HG03039 (cell line): ENCODE measurements around the gene MMP24.
"Not testable (repeated sequence)": the region's sequence is repeated elsewhere in the genome, so short reads cannot be mapped to it uniquely, and the experiment has no call there.

Source experiments
- ATAC-seq: cut with Tn5 transposase; IDR thresholded peaks from one replicate; pipeline ENCODE4 v1.9.1; 2021; ENCODE audit warnings: mild to moderate bottlenecking, moderate library complexity; ENCODE audit not compliant: unreplicated experiment

Gene MMP24

DNA sequence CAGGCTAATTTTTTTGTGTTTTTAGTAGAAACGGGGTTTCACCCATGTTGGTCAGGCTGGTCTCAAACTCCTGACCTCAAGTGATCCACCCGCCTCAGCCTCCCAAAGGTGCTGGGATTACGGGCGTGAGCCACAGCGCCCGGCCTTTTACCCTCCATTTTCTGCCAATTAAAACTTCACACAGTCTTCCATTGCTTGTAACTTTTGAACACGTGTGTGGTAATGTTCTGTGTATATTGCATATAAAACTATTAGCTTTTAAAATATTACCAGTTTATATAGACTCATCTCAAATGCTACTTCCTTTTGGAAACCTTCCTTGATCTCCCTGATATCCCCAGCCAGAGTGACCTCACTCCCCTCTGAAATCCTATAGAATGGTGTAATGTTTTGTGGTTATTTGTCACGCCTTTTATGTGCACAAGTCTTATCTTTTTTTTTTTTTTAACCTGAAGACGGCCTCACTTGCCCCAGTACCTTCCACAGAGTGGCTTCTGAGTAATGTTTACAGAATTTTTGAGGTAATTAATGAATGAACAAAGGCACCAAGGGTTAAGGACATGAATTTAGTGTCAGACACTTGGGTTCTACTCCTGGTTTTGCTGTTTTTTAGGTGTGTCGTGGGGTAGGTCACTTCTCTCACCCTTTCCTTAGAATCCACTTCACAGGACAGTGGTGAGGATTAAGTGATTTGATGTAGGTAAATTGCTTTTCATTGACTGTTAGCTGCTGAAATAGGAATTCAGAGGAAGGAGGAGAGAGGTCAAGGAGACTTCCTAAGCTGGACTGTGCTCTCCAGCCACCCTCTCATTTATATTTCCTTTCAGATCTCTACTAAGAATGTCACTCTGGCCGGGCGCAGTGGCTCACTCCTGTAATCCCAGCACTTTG, 11.2 kb upstream of the MMP24 start:
- ATAC-seq: no peak

DNA sequence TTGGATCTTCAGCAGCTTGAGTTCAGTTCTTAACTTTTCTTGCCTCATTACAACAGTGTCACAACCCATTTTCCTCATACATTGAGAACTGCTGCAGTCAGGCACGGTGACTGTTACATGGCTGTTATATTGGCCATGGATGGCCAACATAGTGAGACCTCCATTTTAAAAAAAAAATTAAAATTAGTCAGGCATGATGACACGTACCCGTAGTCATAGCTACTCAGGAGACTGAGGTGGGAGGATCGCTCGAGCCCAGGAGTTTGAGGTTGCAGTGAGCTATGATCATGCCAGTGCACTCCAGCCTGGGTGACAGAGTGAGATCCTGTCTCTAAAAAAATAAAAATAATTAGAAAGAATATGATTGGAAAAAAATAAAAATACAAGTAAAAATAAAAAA, 9.9 kb upstream of the MMP24 start:
- ATAC-seq: no peak

DNA sequence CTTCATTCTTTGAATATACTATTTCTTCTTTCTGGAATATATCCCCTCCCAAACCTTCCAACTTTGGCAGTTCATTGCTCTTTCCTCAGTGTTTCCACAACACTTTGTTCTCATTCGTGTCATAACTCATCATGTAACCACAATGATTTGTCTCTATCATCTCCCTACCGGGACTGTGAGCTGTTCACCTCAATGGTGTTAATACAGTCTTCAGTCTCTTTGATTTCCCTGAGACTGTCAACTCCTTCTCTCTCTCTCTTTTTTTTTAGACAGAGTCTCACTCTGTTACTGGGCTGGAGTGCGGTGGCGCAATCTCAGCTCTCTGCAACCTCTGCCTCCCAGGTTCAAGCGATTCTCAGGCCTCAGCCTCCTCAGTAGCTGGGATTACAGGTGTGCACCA, 2.5 kb upstream of the MMP24 start:
- no peak for ATAC-seq

DNA sequence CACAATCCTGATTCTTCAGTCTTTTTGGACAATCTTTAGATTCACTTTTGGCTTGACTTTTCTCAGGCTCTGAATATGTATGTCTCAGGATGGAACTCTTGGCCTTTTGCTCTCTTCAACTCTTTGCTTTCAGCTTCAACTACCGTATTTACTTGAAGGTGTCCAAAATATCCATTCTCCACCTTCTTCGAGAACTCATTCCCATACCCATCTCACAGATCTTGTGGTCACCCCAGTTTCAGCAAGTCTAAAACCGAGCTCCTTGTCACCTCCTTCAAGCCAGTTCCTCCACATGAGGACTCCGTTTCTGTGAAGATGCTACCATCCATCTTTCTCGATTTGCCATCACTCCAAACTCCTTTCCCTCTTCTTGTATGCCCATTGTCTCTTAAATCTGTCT, 2.0 kb upstream of the MMP24 start:
- ATAC-seq: no peak

DNA sequence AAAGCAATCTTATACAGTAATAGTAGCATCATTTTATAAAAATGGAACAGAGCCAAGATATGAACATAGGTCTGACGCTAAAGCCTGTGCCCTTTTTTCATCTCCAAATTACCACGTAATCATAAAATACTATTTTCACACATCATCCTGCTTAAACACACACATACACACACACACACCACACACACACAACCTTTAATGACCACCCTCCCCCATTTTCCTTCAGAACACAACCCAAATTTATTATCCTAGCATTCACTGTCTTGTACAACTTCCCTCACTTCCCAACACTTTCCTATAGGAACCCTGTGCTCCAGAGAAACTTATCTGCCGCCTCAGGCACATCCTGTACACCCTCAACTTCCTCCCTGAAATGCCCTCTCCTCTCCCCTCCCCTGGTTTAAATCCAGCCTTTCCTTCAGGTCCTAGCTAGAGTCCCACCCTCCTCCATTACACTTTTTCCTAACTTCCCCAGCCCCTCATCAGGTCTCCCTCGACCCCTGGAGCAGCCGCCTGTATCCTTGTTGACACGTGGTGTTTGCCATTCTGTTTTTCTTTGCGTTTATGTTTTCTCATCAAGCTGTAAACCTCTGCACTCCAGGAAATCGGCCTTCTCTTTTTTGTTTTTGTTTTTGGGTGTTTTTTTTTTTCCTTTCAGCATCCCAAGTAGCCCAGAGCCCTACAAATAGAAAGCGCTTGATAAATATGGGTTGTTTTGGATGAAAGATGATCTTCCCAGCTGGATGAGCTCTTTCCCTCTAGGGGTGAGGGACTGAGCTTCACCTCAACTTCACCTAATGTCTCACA, 968 bp upstream of the MMP24 start:
- ATAC-seq: no peak

DNA sequence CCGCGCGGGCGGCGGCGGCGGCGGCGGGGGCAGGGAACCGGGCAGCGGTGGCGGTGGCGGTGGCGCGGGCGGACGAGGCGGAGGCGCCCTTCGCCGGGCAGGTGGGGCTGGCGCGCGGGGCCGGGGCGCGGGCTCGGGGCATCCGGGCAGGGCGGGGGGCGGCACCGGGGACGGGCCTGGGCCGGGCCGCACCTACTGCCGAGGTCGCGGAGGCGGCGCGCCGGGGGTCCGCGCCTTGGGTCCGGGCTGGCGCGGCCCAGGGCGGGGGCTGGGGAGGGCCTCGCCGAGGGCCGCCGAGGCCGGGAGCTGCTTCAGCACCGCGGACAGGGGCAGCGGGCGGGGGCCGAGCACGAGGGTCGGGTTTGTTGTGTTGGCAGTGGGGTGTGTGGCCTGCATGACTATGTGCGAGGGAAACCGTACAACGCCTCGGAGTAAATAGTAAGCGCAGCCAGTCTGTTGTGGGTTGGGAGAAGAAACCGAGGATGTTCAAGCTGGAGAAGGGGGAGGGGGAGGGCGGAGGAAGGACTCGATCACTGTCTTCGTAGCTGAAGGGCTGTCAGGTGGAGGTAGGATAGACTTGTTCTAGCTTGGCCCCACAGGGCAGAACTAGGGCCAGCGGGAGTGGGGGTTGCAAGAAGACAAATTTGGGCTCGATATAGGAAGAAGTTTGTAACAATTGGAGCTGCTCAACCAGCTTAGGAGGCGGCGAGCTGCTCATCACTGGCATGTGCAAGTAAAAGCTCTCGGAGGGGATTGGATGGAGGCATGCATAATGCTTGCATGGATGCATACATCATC, 593 bp downstream of the MMP24 start:
- no peak for ATAC-seq

DNA sequence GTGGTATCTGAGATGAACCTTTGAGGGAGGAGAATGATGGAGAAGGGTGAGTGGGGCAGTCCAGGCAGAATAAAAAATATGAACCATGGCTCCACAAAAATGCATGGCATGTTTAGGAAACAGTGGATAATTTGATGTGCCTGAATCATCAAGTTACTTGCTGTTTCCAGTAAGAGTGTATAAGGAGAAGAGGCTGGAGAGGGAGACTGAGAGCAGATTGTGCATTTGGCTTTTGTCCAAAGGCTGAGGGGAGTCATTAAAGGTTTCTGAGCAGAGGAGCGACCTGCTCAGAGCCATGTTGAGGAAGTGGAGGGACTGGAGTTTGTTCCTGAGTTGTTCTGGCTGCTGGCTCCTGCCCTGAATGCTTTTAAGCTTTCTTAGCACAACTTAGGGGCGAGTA, 6.1 kb downstream of the MMP24 start:
- ATAC-seq: no peak

DNA sequence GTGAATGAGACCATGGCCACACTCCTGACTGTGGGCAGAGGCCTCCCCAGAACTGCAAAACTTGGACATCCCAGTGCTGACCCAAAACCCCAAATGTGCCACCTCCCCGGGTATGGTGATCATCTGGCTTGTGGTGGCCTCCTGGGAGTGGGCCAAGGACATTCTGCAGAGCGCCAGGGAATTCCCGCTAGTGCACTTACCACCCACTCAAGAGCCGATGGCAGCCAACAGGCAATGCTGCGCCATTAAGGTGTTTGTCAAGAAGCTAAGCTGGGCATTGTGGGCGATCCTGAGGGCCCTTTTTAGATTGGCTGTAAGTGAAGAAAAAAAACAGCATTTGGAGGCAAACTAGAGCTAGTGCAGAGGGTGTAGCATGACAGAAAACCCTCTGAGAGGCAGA, 9.4 kb downstream of the MMP24 start:
- ATAC-seq: no peak

DNA sequence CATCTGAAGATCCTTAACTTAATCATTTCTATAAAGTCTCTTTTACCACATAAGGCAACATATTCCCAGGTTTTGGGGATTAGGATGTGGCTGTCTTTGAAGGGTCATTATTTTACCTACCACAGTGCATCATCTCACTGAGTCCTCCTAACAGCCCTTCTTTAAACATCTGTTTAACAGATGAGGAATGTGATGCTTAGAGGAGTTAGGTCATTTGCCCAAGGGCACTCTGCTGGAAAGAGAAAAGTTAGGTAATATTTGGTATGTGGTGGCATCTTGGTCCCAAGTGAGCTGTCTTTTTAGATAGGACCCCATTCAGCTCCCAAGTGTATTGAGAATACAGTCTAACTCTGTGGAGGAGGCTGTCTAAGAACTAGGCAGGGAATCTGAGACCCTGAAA, 11.0 kb downstream of the MMP24 start:
- no peak for ATAC-seq

DNA sequence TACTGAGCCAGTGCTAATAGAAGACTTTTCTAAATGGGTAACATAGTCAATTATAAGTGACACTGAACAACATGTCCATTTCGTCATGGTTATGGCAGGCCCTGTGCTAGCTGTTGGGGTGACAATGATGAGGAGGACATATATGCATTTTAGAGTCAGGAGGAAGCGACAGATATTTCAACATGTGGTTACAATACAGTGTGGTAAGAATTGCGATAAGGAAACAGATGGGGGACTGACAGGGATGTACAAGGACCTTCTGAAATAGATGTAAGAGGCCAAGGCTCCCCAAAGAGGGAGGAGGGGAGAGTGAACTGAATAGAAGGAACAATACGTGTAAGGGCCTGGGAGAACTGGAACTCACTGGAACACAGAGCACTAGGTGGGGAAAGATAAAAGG, 11.7 kb downstream of the MMP24 start:
- ATAC-seq: no peak

DNA sequence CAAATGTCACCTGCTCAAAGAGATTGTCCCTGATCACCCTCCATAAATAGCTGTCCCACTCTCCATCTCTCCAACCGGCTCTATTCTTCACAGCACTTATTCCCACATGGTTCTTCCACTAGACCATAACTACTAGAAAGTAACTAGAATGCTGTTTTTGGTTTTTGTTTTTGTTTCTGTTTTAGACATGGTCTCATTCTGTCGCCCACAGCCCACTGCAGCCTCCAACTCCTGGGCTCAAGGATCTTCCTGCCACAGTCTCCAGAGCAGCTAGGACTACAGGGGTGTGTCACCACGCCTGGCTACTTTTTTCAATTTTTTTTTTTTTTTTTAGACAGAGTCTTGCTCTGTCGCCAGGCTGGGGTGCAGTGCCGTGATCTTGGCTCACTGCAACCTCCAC, 12.2 kb downstream of the MMP24 start:
- no peak for ATAC-seq

DNA sequence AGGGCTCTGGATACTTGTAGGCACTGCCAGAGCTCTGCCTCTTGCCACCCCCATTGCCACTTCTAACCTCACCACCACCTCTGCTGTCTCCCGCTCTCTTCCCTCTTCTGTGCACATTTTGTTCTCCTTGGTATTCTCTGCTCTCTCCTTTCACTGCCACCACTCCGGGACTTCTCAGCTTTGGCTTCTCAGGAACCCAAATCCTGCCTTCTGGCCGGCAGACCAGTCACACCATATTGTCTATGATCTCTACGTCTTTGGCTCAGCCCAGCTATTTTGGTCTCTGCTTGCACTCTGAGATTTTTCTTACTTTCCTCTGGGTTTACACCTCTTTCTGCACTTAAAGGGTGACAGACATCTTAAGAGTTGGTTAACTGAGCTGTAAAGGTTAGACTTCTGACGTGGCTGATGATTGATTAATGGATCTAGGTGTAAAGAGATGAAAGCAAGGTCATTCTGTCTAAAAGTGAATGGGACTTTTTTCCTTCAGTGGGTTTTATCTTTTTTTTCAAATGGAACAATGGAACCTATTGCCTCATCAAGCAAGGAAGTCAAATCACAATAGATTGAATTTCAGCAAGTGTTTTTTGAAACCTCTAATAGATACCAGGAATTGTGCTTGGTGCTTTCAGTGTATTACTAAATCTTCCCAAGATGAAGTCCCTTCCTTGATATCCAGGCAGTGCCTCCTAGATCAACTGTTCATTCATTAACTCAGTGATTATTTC, 13.8 kb downstream of the MMP24 start:
- ATAC-seq: no peak

DNA sequence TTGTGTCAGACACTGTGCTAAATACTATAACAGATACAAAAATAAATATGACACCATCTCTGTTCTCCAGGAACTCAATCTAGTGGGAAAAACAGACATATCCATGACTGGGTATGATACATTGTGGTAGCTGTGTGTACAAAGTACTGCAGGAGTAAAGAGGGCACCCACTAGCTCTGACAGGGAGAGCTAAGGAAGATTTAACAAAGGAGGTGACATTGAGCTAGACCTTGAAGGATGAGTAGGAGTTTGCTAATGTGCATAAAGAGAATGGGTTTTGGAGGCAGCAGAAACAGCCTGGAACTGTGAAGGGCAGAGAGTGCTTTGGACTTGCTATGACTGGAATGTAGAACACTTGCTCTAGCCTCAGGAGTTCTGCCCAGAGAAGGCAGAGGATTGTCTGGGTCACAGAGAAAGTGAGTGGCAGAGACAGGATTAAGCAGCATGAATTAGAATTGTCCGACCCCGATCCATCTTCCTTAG, 14.4 kb downstream of the MMP24 start:
- ATAC-seq: no peak

DNA sequence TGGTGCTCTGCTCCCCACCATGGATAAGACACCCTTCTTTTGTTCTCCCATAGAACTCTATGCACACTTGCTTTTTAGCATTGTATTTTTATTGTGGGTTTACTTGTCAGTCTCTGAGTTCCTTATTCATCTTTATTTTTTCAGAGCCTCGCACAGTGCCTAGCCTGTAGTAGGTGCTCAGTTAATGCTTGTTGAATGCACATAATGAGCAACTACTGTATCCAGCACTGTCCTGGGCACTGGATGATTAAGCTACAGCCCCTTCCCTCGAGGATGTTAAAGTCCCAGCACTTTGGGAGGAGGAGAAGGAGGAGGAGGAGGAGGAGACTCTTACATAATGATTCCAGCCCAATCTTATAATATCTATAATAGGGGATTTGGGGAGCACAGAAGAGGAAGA, 16.8 kb downstream of the MMP24 start:
- no peak for ATAC-seq

DNA sequence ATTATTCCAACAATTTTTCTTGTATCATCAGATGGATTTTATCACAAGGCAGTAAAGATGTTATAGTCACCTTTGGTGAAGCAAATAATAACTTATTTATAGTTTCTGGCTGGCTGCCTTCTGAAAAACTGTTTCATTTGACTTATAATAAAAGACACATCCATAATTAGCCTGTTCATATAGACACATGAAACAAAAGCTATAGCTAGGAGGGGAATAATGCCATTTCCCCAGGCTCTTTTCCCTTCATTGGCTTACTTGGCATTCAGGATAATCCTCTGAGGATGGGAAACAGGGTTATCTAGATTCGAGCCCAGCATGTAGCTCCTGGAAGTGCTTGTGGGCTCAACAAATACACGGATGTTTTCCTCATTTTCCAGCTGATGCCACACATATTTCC, 17.5 kb downstream of the MMP24 start:
- no peak for ATAC-seq

DNA sequence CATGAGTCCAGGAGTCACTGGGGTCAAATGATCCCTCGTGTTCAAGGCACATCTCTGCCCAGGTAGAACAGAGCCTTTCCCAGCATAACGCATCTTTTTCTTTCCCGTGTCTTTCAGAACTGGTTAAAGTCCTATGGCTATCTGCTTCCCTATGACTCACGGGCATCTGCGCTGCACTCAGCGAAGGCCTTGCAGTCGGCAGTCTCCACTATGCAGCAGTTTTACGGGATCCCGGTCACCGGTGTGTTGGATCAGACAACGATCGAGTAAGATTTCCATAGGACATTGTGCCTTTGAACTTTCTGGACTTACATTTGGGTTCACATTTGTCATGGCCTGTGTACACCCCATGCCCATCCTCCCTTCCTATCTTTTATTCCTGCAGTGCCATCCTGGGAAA, 20.2 kb downstream of the MMP24 start:
- ATAC-seq: no peak

DNA sequence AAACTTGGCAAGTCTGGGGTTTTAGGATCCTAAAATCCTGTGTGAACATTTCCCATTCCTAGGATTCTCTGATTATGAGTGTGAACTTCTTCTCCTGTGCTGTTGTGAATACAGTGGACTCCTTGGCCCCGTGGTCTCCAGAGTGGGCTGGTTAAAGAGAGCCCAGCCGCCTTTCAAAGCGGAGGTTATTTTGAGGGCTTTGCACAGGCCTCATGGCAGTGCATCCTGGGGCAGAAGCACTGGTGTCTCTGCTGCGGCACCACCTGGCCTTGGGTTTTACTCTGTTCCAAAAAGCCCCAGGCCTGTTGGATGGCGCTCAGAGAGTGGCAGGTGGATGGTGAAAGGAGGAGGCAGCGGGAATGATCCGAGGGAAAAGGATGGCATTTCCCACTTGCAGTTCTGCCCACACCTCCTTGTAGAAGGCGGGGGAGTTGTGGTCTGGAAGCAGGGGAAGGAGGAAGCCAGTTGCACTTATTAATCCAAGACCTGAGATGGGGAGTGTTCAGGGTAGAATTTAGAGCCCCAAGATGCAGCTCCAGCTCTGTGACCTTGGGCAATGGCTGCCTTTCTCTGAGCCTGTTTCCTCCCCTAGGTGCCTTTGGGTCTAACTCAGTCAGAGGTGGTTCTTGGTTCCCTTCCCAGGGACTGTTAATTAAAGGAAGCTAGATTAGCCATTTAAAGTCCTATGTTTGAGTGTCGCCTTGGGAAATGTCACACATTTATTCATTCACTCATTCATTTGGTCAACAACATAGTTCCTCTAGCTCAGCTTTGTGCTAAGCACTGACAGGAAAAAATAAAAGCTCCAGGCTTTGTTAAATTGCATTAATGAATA, 22.4 kb downstream of the MMP24 start:
- ATAC-seq: no peak

DNA sequence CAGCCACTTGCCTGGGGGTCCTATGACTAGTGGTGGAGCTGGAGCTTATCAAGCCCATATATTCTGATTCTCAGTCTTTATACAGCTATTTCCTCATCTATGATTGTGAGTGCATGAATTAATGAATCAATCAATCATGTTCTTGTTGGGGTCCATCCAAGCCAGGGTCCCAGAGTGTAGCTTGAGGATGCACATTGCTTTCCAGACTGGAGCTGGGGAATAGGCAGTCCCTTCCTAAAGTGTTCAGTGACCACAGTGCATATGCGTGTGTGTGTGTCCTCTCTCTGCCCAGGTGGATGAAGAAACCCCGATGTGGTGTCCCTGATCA, 25.1 kb downstream of the MMP24 start:
- no peak for ATAC-seq

DNA sequence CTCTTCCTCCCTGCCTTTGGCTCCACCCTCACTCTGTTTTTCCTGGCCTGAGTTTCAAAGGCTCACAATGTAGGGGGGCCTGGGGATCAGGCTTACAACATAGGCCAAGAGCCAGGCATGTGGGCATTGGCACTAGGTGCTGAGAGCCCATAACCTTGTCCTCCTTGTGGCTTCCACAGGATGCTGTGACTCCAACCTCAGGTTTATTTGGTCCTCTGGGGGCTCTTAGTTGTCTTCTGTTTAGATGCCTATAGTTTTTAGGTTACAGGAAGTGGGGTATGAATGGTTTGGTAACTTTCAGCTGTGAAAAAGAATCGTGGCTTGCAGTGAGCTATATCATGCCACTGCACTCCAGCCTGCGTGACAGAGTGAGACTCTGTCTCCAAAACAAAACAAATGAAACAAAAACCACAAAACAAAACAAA, 25.6 kb downstream of the MMP24 start:
- ATAC-seq: no peak

DNA sequence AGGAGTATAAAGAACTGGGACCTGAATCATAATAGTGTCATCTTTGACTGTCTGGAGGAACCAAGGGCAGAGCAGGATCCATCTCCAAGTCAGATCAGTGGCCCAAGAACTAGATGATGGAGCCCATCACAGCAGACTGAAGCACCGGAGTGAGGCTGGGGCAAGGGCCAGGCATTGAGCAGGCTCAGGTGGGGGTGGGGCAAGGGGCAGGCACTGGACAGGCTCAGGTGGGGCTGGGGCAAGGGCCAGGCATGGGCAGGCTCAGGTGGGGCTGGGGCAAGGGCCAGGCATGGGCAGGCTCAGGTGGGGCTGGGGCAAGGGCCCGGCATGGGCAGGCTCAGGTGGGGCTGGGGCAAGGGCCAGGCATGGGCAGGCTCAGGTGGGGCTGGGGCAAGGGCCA, 26.1 kb downstream of the MMP24 start:
- not testable (repeated sequence) for ATAC-seq
